Colonic mucosa (tissue), 4 donors: ENCODE data around the gene NCOA1. TPM values are rescaled to one million over a fixed set of nuclear protein-coding genes. Genes with fewer than 3 reads are reported as not detected.

ENCODE experiments used
- DNase-seq: peaks from one replicate; pipeline ENCODE4 v3.0.0-alpha.2; 2020
- H3K27ac ChIP-seq: fragments of 200-600 bp; one replicate; pipeline ENCODE4 v1.8.0; 2021
- H3K27me3 ChIP-seq: fragments of 200-600 bp; one replicate; pipeline ENCODE4 v1.8.0; 2021
- H3K36me3 ChIP-seq: fragments of 200-600 bp; one replicate; pipeline ENCODE4 v1.8.0; 2021
- H3K4me1 ChIP-seq: fragments of 200-600 bp; one replicate; pipeline ENCODE4 v1.8.0; 2021; ENCODE audit warnings: mild to moderate bottlenecking
- H3K4me3 ChIP-seq: fragments of 200-600 bp; one replicate; pipeline ENCODE4 v1.8.0; 2021
- H3K9ac ChIP-seq, 2 donors: one replicate each; pipeline ENCODE4 v1.7.0; 2013; ENCODE audit warnings: control low read depth in 2 of 2, low read depth in 2 of 2, low read length in 2 of 2
- H3K9me3 ChIP-seq: fragments of 200-600 bp; one replicate; pipeline ENCODE4 v1.8.0; 2021
- intact Hi-C: fragments of 100-400 bp; cut with DNase I; formaldehyde crosslinking; loops from one replicate; pipeline ENCODE4 v1.14.1; 2022
- total RNA-seq, 2 donors: library from RNA; stranded (reverse); fragmentation: NEBNext Ultra II Directional in 1 of 2; extraction: Animal tissue kit (Norgen Biotek cat#: 25700) in 1 of 2; gene quantifications; one replicate each; pipeline ENCODE4 v1.2.1, GENCODE V29; 2021
- TF ChIP-seq, protein P1 (sequence below): fragments of 200-600 bp; IDR thresholded peaks from one replicate; pipeline ENCODE4 v1.8.0; 2022; ENCODE audit warnings: antibody characterized with exemption, mild to moderate bottlenecking
- donor health status: healthy.
- donor health status: DM: no; HTN: no; CAD: no.
- donor health status: DM: no; HTN: no; CAD: no.

Gene NCOA1
- total RNA-seq, 2 donors from 2014 or later = 24.8 to 35.2 TPM

DNA sequence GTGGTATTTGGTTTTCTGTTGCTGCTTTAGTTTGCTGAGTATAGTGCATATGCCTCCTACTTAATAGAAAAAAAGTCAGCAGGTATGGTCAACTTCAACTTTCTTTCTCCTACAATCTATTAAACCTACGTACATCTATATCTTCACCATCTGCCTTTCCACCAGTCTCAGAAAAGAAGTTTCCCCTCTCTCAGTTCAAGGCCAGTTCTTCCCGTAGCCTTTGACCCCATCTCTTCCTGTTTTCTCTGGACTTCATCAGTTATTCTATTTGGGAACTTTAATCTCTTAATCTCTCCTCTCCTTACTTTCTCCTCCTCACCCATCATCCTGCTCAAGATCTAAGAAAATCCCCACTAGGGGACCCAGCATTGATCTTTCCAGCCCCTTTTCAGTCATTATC, 296.5 kb downstream of the NCOA1 start:
- DNase-seq = no peak
- intact Hi-C loops = no loop called here
- TF ChIP-seq, protein P1, sequence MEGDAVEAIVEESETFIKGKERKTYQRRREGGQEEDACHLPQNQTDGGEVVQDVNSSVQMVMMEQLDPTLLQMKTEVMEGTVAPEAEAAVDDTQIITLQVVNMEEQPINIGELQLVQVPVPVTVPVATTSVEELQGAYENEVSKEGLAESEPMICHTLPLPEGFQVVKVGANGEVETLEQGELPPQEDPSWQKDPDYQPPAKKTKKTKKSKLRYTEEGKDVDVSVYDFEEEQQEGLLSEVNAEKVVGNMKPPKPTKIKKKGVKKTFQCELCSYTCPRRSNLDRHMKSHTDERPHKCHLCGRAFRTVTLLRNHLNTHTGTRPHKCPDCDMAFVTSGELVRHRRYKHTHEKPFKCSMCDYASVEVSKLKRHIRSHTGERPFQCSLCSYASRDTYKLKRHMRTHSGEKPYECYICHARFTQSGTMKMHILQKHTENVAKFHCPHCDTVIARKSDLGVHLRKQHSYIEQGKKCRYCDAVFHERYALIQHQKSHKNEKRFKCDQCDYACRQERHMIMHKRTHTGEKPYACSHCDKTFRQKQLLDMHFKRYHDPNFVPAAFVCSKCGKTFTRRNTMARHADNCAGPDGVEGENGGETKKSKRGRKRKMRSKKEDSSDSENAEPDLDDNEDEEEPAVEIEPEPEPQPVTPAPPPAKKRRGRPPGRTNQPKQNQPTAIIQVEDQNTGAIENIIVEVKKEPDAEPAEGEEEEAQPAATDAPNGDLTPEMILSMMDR = no peak

DNA sequence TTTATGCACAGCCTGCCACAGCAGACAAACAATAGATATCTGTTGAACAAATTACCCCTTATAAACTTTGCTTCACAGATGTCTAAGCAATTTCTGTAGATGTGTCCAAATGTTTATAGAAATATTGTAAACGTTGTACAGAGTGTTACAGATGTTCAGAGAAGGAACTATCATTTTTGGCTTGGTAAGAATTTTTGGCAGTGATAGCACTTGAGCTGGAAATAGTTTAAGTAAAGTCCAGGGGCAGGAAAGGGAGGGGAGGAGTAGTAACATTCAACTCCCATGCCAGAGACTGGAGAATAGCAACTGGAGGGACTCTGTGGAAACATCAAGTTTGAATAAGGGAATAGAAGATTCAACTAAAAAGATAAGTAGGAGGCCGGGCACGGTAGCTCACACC, 297.8 kb downstream of the NCOA1 start:
- H3K27ac ChIP-seq = no peak overlapping the region
- H3K4me3 ChIP-seq = no peak overlapping the region
- no peak for DNase-seq
- intact Hi-C loops = no loop called here
- H3K4me1 ChIP-seq = no peaks in the 10 kb centered on the region
- H3K27me3 ChIP-seq = no peaks in the 10 kb centered on the region
- TF ChIP-seq, protein P1 = no peak
- H3K9me3 ChIP-seq = no peaks in the 10 kb centered on the region
- no peak overlapping the region for H3K9ac ChIP-seq
- no peaks in the 10 kb centered on the region for H3K36me3 ChIP-seq

More for the DNA sequence above, 296.5 kb downstream of the NCOA1 start:
- Histone ChIP-seq H3K4me3 (no peak overlapping the region), H3K4me1 (no peaks in the 10 kb centered on the region), H3K9me3 (no peaks in the 10 kb centered on the region), H3K27ac (no peak overlapping the region), H3K9ac (no peak overlapping the region), H3K27me3 (no peaks in the 10 kb centered on the region), H3K36me3 (no peaks in the 10 kb centered on the region)

DNA sequence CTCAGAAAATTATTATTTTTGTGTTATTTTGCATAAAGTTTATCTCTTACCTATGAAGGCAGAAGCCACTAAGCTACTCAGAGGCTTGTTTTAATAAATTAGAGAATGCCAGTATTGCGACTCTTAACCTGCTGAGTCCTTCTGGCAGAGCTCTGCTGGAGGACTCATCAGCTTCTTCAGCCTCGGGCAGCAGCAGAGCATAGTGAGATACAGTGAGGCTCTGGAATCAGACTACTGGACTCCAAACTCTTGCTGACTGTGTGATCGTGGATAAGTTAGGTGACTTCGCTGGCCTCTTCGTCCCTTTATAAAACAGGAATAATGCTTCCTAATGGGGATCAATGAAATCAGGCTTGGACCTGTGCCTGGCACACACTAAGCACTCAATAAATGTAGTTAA, 300.4 kb downstream of the NCOA1 start:
- no peak for DNase-seq
- H3K36me3 ChIP-seq = no peaks in the 10 kb centered on the region
- intact Hi-C loops = no loop called here
- no peak overlapping the region for H3K27ac ChIP-seq
- no peaks in the 10 kb centered on the region for H3K4me1 ChIP-seq
- H3K4me3 ChIP-seq = no peak overlapping the region
- no peaks in the 10 kb centered on the region for H3K27me3 ChIP-seq
- TF ChIP-seq, protein P1 = no peak
- no peaks in the 10 kb centered on the region for H3K9me3 ChIP-seq
- no peak overlapping the region for H3K9ac ChIP-seq

DNA sequence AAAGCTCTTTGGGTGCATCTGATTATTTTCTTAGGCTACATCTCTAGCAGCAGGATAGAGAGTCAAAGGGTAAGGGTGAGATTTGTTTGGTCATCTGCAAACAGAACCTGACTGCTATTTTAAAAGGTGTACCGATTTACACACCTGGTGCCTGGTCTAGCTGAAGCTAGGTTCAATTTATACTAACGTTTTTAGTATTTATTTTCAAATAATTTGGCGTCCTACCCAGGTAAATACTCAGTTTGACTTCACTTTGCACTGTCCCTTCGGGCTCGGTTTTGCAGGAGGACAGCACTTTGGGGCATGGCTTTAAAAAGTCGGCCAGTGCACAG, 301.5 kb downstream of the NCOA1 start:
- Histone ChIP-seq H3K4me1 (no peaks in the 10 kb centered on the region), H3K9ac (peak overlapping the region; percentile 83 to 88), H3K4me3 (peak overlapping the region; percentile 94), H3K27me3 (no peaks in the 10 kb centered on the region), H3K9me3 (no peaks in the 10 kb centered on the region), H3K36me3 (no peaks in the 10 kb centered on the region), H3K27ac (peak overlapping the region; percentile 99)
- DNase-seq = no peak
- TF ChIP-seq, protein P1 = no peak
- intact Hi-C loops = no loop called here

GRCh38 chr2:24792874-24793760, 302.1 kb downstream of the NCOA1 start, which contains the start of the genes CENPO and PTRHD1:
CENPO (plus strand) TSS chr2:24793425; CDS start chr2:24793920, 495 bp downstream.
PTRHD1 (minus strand) TSS chr2:24793391; CDS start chr2:24793377, 14 bp downstream.
- Histone ChIP-seq H3K27ac (peak within 1 kb of the TSS; percentile 99), H3K27me3 (no peaks in the 10 kb centered on the region), H3K4me3 (peak within 1 kb of the TSS; percentile 94), H3K4me1 (no peaks in the 10 kb centered on the region), H3K9me3 (no peaks in the 10 kb centered on the region), H3K9ac (peak within 1 kb of the TSS; percentile 83 to 88), H3K36me3 (no peaks in the 10 kb centered on the region)
- intact Hi-C loops = no loop called here
- DNase-seq = peak; percentile 97
- TF ChIP-seq, protein P1 = peak; percentile 74
